Lung (tissue), 12 donors: Measurements from ENCODE around the gene RXFP1. TPM values are rescaled to one million over a fixed set of nuclear protein-coding genes. Genes with fewer than 3 reads are reported as not detected.

ENCODE experiments used
- ATAC-seq: fragments of 200-7000 bp; cut with Tn5 transposase; one replicate; pipeline ENCODE4 v1.9.1; 2020; ENCODE audit warnings: moderate number of reproducible peaks; ENCODE audit not compliant: insufficient read depth, low FRiP score
- DNase-seq, 3 donors: peaks; one replicate each; pipeline ENCODE4 v3.0.0-alpha.2; 2013 to 2017
- H3K27ac ChIP-seq, 2 donors: one replicate each; pipeline ENCODE4 v1.5.1; 2013; ENCODE audit warnings: mild to moderate bottlenecking in 2 of 2, moderate library complexity in 2 of 2, control low read depth in 1 of 2, inconsistent platforms in 1 of 2, low read depth in 1 of 2, low read length in 1 of 2
- H3K27me3 ChIP-seq, 3 donors: one replicate each; pipeline ENCODE4 v1.5.1; 2013; ENCODE audit warnings: low read length in 2 of 3; ENCODE audit not compliant: control insufficient read depth in 3 of 3, insufficient read depth in 3 of 3
- H3K36me3 ChIP-seq, 4 donors: one replicate each; pipeline ENCODE4 v1.5.1; 2013; ENCODE audit warnings: low read length in 4 of 4, mild to moderate bottlenecking in 1 of 4, moderate library complexity in 1 of 4; ENCODE audit not compliant: control insufficient read depth in 4 of 4, insufficient read depth in 4 of 4
- H3K4me1 ChIP-seq, 5 donors: one replicate each; pipeline ENCODE4 v1.5.1; 2013; ENCODE audit warnings: low read length in 5 of 5, mild to moderate bottlenecking in 2 of 5, moderate library complexity in 1 of 5; ENCODE audit not compliant: control insufficient read depth in 5 of 5, insufficient read depth in 5 of 5
- H3K4me3 ChIP-seq: one replicate; pipeline ENCODE4 v1.5.1; 2013; ENCODE audit warnings: mild to moderate bottlenecking, control low read depth, moderate library complexity
- H3K9ac ChIP-seq, 2 donors: one replicate each; pipeline ENCODE4 v1.5.1; 2013; ENCODE audit warnings: low read length in 2 of 2, control low read depth in 1 of 2; ENCODE audit not compliant: insufficient read depth in 1 of 2
- H3K9me3 ChIP-seq, 4 donors: one replicate each; pipeline ENCODE4 v1.5.1; 2013; ENCODE audit warnings: low read length in 3 of 4, mild to moderate bottlenecking in 1 of 4, moderate library complexity in 1 of 4; ENCODE audit not compliant: control insufficient read depth in 4 of 4, insufficient read depth in 3 of 4
- CTCF ChIP-seq: IDR thresholded peaks from 2 replicates; pipeline ENCODE4 v1.5.1; 2012; ENCODE audit warnings: mild to moderate bottlenecking; ENCODE audit errors: control extremely low read depth, extremely low read depth
- WGBS, 2 donors: extraction: QIAGEN DNeasy Blood & Tissue Kit; methylation state at CpG; one replicate each; pipeline ENCODE4 v1.1.7; 2013; 5-methylcytosine and 5-hydroxymethylcytosine counted together
- polyA plus RNA-seq, 2 donors: library from polyadenylated mRNA; stranded (reverse); fragments of 200-250 nt; gene quantifications; one replicate each; pipeline ENCODE4 v1.2.1, GENCODE V29; 2013
- total RNA-seq, 2 donors: library from RNA; depleted of rRNA in 1 of 2; stranded (reverse); fragments of >200 nt in 1 of 2; gene quantifications; one replicate each; pipeline ENCODE4 v1.2.1, GENCODE V29; 2014 to 2021
- donor health status: control.
- donor health status: control.
- donor health status: Bipolar disorder and iron deficiency.
- donor health status: healthy.
- donor health status: DM: yes; HTN: yes; CAD: no.

Gene RXFP1
- total and polyA plus RNA-seq, 4 donors: 1.5 to 10.7 (median 2.6) TPM

- Histone ChIP-seq H3K4me3 (no peak overlapping the region), H3K27ac (no peak overlapping the region), H3K4me1 (peaks cover 0 to 18% (median 0%) of the 10 kb centered on the region in 5 donors), H3K9me3 (no peaks in the 10 kb centered on the region), H3K27me3 (no peaks in the 10 kb centered on the region), H3K9ac (no peak overlapping the region), H3K36me3 (peaks cover 0 to 3% (median 1%) of the 10 kb centered on the region in 4 donors)
- no peak for ATAC-seq
- TF ChIP-seq CTCF: no peak
- 85 to 91% methylated on average over 7 of the region's 7 CpGs for WGBS, 2 donors
- DNase-seq: no peak
Observed at GRCh38 chr4:158669310-158669709, 147.6 kb downstream of the RXFP1 start.

- no peaks in the 10 kb centered on the region for H3K27me3 ChIP-seq
- peak; percentile 88 to 95 (median 94) for DNase-seq
- H3K27ac ChIP-seq: peak overlapping the region; percentile 88 to 95
- peak overlapping the region; percentile 74 for H3K4me3 ChIP-seq
- H3K4me1 ChIP-seq: peaks cover 0 to 18% (median 0%) of the 10 kb centered on the region in 5 donors
- peaks cover 0 to 3% (median 1%) of the 10 kb centered on the region in 4 donors for H3K36me3 ChIP-seq
- TF ChIP-seq CTCF: no peak
- ATAC-seq: peak; percentile 7
- H3K9ac ChIP-seq: peak overlapping the region; percentile 42 to 89
- WGBS, 2 donors: 0% methylated on average over 35 of the region's 35 CpGs
- no peaks in the 10 kb centered on the region for H3K9me3 ChIP-seq
Observed at GRCh38 chr4:158670975-158671664, 149.4 kb downstream of the RXFP1 start.

- 0% methylated on average over 19 to 20 of the region's 20 CpGs for WGBS, 2 donors
- Histone ChIP-seq H3K9me3 (no peaks in the 10 kb centered on the region), H3K9ac (peak within 1 kb of the TSS; percentile 95 to 98), H3K27ac (peak within 1 kb of the TSS; percentile 95 to 97), H3K36me3 (peaks cover 0 to 3% (median 1%) of the 10 kb centered on the region in 4 donors), H3K27me3 (no peaks in the 10 kb centered on the region), H3K4me3 (peak within 1 kb of the TSS; percentile 74), H3K4me1 (peaks cover 0 to 18% (median 0%) of the 10 kb centered on the region in 5 donors)
- no peak for TF ChIP-seq CTCF
- no peak for ATAC-seq
- no peak for DNase-seq
Observed at GRCh38 chr4:158671665-158671914, 149.9 kb downstream of the RXFP1 start, which contains the start of gene C4orf46. TSS of gene C4orf46 (minus strand) at chr4:158671887. CDS start at chr4:158671801, 86 bp downstream.
